Keratinocyte (primary cell): ENCODE data around the gene ZIC4.

Experiments used
- EZH2 ChIP-seq: IDR thresholded peaks from one replicate; pipeline ENCODE4 v1.6.1; 2012; ENCODE audit warnings: inconsistent platforms, mild to moderate bottlenecking, low read length, moderate library complexity
- TF ChIP-seq, protein P1 (sequence below), 3 experiments: IDR thresholded peaks in 1 of 3; conservative IDR thresholded peaks in 1 of 3; optimal IDR thresholded peaks in 1 of 3; 2 replicates in 2 of 3; 3 replicates in 1 of 3; pipeline versions ENCODE3 to v1.5.1; 2011; ENCODE audit warnings: low read length in 3 of 3, mild to moderate bottlenecking in 3 of 3, moderate library complexity in 2 of 3, control low read depth in 1 of 3, inconsistent platforms in 1 of 3; ENCODE audit not compliant: insufficient read depth in 2 of 3; ENCODE audit errors: extremely low read depth in 1 of 3

DNA sequence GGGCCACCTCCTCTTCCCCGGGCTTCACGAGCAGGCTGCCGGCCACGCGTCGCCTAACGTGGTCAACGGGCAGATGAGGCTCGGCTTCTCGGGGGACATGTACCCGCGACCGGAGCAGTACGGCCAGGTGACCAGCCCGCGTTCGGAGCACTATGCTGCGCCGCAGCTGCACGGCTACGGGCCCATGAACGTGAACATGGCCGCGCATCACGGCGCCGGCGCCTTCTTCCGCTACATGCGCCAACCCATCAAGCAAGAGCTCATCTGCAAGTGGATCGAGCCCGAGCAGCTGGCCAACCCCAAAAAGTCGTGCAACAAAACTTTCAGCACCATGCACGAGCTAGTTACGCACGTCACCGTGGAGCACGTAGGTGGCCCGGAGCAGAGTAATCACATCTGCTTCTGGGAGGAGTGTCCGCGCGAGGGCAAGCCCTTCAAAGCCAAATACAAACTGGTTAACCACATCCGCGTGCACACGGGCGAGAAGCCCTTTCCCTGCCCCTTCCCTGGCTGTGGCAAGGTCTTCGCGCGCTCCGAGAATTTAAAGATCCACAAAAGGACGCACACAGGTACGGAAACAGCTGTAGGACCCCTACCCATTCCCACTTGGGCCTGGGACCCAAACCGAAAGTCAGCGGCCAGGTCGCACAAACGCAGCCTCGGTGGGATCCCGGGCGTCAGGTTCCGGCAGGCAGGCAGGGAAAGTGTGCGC is 4.3 kb upstream of the ZIC4 start:
- TF ChIP-seq, protein P1, sequence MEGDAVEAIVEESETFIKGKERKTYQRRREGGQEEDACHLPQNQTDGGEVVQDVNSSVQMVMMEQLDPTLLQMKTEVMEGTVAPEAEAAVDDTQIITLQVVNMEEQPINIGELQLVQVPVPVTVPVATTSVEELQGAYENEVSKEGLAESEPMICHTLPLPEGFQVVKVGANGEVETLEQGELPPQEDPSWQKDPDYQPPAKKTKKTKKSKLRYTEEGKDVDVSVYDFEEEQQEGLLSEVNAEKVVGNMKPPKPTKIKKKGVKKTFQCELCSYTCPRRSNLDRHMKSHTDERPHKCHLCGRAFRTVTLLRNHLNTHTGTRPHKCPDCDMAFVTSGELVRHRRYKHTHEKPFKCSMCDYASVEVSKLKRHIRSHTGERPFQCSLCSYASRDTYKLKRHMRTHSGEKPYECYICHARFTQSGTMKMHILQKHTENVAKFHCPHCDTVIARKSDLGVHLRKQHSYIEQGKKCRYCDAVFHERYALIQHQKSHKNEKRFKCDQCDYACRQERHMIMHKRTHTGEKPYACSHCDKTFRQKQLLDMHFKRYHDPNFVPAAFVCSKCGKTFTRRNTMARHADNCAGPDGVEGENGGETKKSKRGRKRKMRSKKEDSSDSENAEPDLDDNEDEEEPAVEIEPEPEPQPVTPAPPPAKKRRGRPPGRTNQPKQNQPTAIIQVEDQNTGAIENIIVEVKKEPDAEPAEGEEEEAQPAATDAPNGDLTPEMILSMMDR (optimal IDR thresholded peaks at IDR 0.05 in 1 of 3, IDR thresholded peaks at IDR 0.05 in 1 of 3, conservative IDR thresholded peaks at IDR 0.05 in 1 of 3; ENCODE audit: extremely low read depth in 1 of 3, insufficient read depth in 2 of 3, low read length in 3 of 3), result no peak
- peak; percentile 16 for TF ChIP-seq EZH2
